ENCODE measurements around the gene SMPDL3A. TPM values are rescaled to one million over a fixed set of nuclear protein-coding genes. Genes with fewer than 3 reads are reported as not detected.
"Not testable (repeated sequence)": the region's sequence is repeated elsewhere in the genome, so short reads cannot be mapped to it uniquely, and the experiment has no call there.

Gene SMPDL3A
- total RNA-seq, 1 experiment from 2014 or later: 10.3 TPM

- CTCF ChIA-PET: interaction anchor here (2.2 kb wide), 1 partner anchor 95 kb away, joined by 22 read pairs; no protein-coding TSS in a partner anchor
Observed at GRCh38 chr6:122744247-122744646, 44.8 kb upstream of the SMPDL3A start.

GRCh38 chr6:122744856-122745255 lies 44.2 kb upstream of the SMPDL3A start:
- BruUV-seq (replicated peaks); POLR2A ChIA-PET (ENCODE audit: low non-redundant PET); H3K27me3 ChIP-seq (replicated peaks; ENCODE audit: insufficient read depth, low read depth, low read length, poor library complexity); H3K36me3 ChIP-seq (ENCODE audit: insufficient read depth, low read length, poor library complexity, severe bottlenecking); DNase-seq (ENCODE audit: low spot score); H3K9me3 ChIP-seq (ENCODE audit: low read depth, low read length, poor library complexity, severe bottlenecking); H3K4me1 ChIP-seq (ENCODE audit: insufficient read depth, low read length, poor library complexity, severe bottlenecking); H3K4me3 ChIP-seq (ENCODE audit: low read depth, low read length, poor library complexity, severe bottlenecking); H3K27ac ChIP-seq (ENCODE audit: low read depth, low read length, poor library complexity, severe bottlenecking): not testable (repeated sequence)
- intact Hi-C loops (cut with micrococcal nuclease; ENCODE audit: unreplicated experiment): loop anchor here (1.0 kb wide), 1 partner anchor 94 kb away; no protein-coding TSS in a partner anchor
- CTCF ChIA-PET: interaction anchor here (2.2 kb wide), 1 partner anchor 94 kb away, joined by 22 read pairs; no protein-coding TSS in a partner anchor

More at GRCh38 chr6:122744247-122744646, 44.8 kb upstream of the SMPDL3A start:
- peak; percentile 52 for DNase-seq (ENCODE audit: low spot score)
- TF ChIP-seq CTCF (conservative IDR thresholded peaks at IDR 0.05; ENCODE audit: low read depth, low read length): peak; percentile 46
- H3K27me3 ChIP-seq (replicated peaks; ENCODE audit: insufficient read depth, low read depth, low read length, poor library complexity); H3K9me3 ChIP-seq (ENCODE audit: low read depth, low read length, poor library complexity, severe bottlenecking); H3K4me3 ChIP-seq (ENCODE audit: low read depth, low read length, poor library complexity, severe bottlenecking); POLR2A ChIA-PET (ENCODE audit: low non-redundant PET); H3K36me3 ChIP-seq (ENCODE audit: insufficient read depth, low read length, poor library complexity, severe bottlenecking); BruUV-seq (replicated peaks); H3K4me1 ChIP-seq (ENCODE audit: insufficient read depth, low read length, poor library complexity, severe bottlenecking): not testable (repeated sequence)
- intact Hi-C loops (cut with micrococcal nuclease; ENCODE audit: unreplicated experiment): loop anchor here (1.0 kb wide), 1 partner anchor 95 kb away; no protein-coding TSS in a partner anchor
- H3K27ac ChIP-seq (ENCODE audit: low read depth, low read length, poor library complexity, severe bottlenecking): peak overlapping the region; percentile 45

- no peaks in the 10 kb centered on the region for H3K9me3 ChIP-seq (ENCODE audit: low read depth, low read length, poor library complexity, severe bottlenecking)
- H3K27me3 ChIP-seq (replicated peaks; ENCODE audit: insufficient read depth, low read depth, low read length, poor library complexity): no peaks in the 10 kb centered on the region
- no peak for DNase-seq (ENCODE audit: low spot score)
- H3K4me1 ChIP-seq (ENCODE audit: insufficient read depth, low read length, poor library complexity, severe bottlenecking): peaks cover 3% of the 10 kb centered on the region
- no peaks in the 10 kb centered on the region for H3K36me3 ChIP-seq (ENCODE audit: insufficient read depth, low read length, poor library complexity, severe bottlenecking)
- H3K27ac ChIP-seq (ENCODE audit: low read depth, low read length, poor library complexity, severe bottlenecking): no peak overlapping the region
- TF ChIP-seq EZH2 (IDR thresholded peaks at IDR 0.05; ENCODE audit: borderline replicate concordance, low read depth, low read length, poor library complexity, severe bottlenecking) (no peak), CTCF (conservative IDR thresholded peaks at IDR 0.05; ENCODE audit: low read depth, low read length) (no peak)
- intact Hi-C loops (cut with micrococcal nuclease; ENCODE audit: unreplicated experiment): no loop called here
- POLR2A ChIA-PET (ENCODE audit: low non-redundant PET): no interaction called here
- CTCF ChIA-PET: no interaction called here
- BruUV-seq (replicated peaks): no TSS peak
- H3K4me3 ChIP-seq (ENCODE audit: low read depth, low read length, poor library complexity, severe bottlenecking): no peak overlapping the region
Observed at GRCh38 chr6:122746688-122747087, 42.4 kb upstream of the SMPDL3A start.

- no peaks in the 10 kb centered on the region for H3K27me3 ChIP-seq (replicated peaks; ENCODE audit: insufficient read depth, low read depth, low read length, poor library complexity)
- no peaks in the 10 kb centered on the region for H3K9me3 ChIP-seq (ENCODE audit: low read depth, low read length, poor library complexity, severe bottlenecking)
- peaks cover 7% of the 10 kb centered on the region for H3K4me1 ChIP-seq (ENCODE audit: insufficient read depth, low read length, poor library complexity, severe bottlenecking)
- no peak overlapping the region for H3K4me3 ChIP-seq (ENCODE audit: low read depth, low read length, poor library complexity, severe bottlenecking)
- BruUV-seq (replicated peaks): no TSS peak
- intact Hi-C loops (cut with micrococcal nuclease; ENCODE audit: unreplicated experiment): no loop called here
- no peak overlapping the region for H3K27ac ChIP-seq (ENCODE audit: low read depth, low read length, poor library complexity, severe bottlenecking)
- H3K36me3 ChIP-seq (ENCODE audit: insufficient read depth, low read length, poor library complexity, severe bottlenecking): no peaks in the 10 kb centered on the region
- TF ChIP-seq CTCF (conservative IDR thresholded peaks at IDR 0.05; ENCODE audit: low read depth, low read length) (no peak), EZH2 (IDR thresholded peaks at IDR 0.05; ENCODE audit: borderline replicate concordance, low read depth, low read length, poor library complexity, severe bottlenecking) (no peak)
- no peak for DNase-seq (ENCODE audit: low spot score)
- ChIA-PET CTCF (no interaction called here), POLR2A (ENCODE audit: low non-redundant PET) (no interaction called here)
Observed at GRCh38 chr6:122747573-122747972, 41.5 kb upstream of the SMPDL3A start.

GRCh38 chr6:122748945-122749344 lies 40.1 kb upstream of the SMPDL3A start:
- CTCF ChIA-PET; H3K36me3 ChIP-seq (ENCODE audit: insufficient read depth, low read length, poor library complexity, severe bottlenecking); BruUV-seq (replicated peaks); POLR2A ChIA-PET (ENCODE audit: low non-redundant PET); H3K4me3 ChIP-seq (ENCODE audit: low read depth, low read length, poor library complexity, severe bottlenecking); intact Hi-C loops (cut with micrococcal nuclease; ENCODE audit: unreplicated experiment); H3K9me3 ChIP-seq (ENCODE audit: low read depth, low read length, poor library complexity, severe bottlenecking); H3K27me3 ChIP-seq (replicated peaks; ENCODE audit: insufficient read depth, low read depth, low read length, poor library complexity); H3K27ac ChIP-seq (ENCODE audit: low read depth, low read length, poor library complexity, severe bottlenecking); DNase-seq (ENCODE audit: low spot score): not testable (repeated sequence)
- H3K4me1 ChIP-seq (ENCODE audit: insufficient read depth, low read length, poor library complexity, severe bottlenecking): peaks cover 18% of the 10 kb centered on the region
